Skin of body (tissue), 2 donors: Measurements from ENCODE around the gene TNFRSF6B. TPM values are rescaled to one million over a fixed set of nuclear protein-coding genes. Genes with fewer than 3 reads are reported as not detected.
"Not testable (repeated sequence)": the region's sequence is repeated elsewhere in the genome, so short reads cannot be mapped to it uniquely, and the experiment has no call there.

Source experiments
- DNase-seq: peaks from one replicate; lab custom pipeline; 2025; lab: John Stamatoyannopoulos, UW
- total RNA-seq: library from RNA; depleted of rRNA; stranded (reverse); fragments of >200 nt; gene quantifications from one replicate; pipeline ENCODE4 v1.2.3, GENCODE V29; 2014

TNFRSF6B gene, protein sequence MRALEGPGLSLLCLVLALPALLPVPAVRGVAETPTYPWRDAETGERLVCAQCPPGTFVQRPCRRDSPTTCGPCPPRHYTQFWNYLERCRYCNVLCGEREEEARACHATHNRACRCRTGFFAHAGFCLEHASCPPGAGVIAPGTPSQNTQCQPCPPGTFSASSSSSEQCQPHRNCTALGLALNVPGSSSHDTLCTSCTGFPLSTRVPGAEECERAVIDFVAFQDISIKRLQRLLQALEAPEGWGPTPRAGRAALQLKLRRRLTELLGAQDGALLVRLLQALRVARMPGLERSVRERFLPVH
- 3.4 TPM for total RNA-seq

DNA sequence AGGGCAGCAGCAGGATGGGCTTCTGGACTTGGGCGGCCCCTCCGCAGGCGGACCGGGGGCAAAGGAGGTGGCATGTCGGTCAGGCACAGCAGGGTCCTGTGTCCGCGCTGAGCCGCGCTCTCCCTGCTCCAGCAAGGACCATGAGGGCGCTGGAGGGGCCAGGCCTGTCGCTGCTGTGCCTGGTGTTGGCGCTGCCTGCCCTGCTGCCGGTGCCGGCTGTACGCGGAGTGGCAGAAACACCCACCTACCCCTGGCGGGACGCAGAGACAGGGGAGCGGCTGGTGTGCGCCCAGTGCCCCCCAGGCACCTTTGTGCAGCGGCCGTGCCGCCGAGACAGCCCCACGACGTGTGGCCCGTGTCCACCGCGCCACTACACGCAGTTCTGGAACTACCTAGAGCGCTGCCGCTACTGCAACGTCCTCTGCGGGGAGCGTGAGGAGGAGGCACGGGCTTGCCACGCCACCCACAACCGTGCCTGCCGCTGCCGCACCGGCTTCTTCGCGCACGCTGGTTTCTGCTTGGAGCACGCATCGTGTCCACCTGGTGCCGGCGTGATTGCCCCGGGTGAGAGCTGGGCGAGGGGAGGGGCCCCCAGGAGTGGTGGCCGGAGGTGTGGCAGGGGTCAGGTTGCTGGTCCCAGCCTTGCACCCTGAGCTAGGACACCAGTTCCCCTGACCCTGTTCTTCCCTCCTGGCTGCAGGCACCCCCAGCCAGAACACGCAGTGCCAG lies at the start of gene TNFRSF6B:
Gene TNFRSF6B (plus strand): TSS at position 25 of the 729 bp plus-strand sequence. CDS start 116 bp downstream, at position 141.
- DNase-seq = no peak

DNA sequence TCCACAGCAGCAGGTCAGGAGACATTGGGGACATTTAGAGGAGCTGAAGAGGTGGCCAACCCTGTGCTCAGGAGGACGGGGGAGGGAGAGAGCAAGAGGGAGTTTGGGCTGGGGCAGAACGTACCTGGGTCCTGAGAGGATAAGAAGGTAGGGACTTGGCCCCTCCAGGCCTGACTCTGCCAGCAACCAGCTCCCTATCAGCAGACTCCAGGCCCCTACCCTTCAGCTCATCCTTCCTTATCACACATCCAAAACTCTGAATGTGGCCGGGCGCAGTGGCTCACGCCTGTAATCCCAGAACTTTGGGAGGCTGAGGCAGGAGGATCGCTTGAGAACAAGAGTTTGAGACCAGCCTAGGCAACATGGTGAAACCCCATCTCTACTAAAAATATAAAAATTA lies 48.3 kb upstream of the TNFRSF6B start:
- DNase-seq = no peak

DNA sequence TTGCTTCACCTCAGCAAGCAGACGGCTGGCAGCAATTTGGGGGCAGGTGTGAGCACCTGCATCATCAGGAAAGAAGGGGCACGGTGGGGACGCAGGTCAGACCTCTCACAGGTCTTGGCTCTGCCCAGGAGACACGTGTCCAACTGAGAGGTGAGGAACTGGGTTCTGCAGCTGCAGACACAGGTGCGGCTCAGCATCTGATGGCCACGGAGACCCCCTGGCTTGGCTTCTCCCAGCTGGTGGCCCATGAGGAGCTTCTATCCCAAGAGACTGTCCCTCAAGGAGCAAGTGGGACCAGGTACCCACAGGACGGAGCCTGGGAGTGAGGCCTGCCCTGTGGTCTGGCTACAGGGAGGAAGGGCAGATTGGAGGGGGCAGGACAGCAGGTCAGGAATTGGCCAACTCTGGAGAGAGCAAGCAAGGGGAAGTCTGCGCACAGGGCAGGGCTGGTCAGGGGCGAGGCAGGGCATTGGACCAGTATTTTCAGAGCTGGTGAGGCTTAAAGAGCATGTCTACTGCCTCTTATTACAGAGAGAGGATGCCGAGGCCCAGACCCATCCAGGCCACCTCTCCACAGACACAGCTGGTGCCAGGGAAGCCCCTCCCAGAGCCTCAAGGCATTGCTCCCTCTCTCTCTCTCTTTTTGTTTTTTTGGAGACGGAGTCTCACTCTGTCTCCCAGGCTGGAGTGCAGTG lies 47.4 kb upstream of the TNFRSF6B start:
- no peak for DNase-seq

DNA sequence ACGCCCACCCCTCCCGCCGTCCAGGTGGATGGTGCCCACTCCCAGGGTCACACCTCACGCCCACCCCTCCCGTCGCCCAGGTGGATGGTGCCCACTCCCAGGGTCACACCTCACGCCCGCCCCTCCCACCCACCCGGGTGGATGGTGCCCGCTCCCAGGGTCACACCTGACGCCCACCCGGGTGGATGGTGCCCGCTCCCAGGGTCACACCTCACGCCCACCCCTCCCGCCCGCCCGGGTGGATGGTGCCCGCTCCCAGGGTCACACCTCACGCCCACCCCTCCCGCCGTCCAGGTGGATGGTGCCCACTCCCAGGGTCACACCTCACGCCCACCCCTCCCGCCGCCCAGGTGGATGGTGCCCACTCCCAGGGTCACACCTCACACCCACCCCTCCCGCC lies 46.0 kb upstream of the TNFRSF6B start:
- not testable (repeated sequence) for DNase-seq

DNA sequence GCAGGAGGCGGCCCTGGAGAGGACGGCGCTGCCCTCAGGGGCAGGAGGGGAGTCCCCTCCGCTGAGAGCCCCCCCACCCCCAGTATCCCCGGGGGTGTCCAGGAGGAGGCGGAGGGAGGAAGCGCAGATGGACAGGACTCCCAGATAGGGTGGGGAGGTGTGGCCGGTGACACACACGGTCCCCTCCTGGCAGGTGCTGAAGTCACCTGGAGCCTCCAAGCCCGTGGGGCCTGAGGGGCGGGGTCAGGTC lies 44.6 kb upstream of the TNFRSF6B start:
- DNase-seq = no peak

DNA sequence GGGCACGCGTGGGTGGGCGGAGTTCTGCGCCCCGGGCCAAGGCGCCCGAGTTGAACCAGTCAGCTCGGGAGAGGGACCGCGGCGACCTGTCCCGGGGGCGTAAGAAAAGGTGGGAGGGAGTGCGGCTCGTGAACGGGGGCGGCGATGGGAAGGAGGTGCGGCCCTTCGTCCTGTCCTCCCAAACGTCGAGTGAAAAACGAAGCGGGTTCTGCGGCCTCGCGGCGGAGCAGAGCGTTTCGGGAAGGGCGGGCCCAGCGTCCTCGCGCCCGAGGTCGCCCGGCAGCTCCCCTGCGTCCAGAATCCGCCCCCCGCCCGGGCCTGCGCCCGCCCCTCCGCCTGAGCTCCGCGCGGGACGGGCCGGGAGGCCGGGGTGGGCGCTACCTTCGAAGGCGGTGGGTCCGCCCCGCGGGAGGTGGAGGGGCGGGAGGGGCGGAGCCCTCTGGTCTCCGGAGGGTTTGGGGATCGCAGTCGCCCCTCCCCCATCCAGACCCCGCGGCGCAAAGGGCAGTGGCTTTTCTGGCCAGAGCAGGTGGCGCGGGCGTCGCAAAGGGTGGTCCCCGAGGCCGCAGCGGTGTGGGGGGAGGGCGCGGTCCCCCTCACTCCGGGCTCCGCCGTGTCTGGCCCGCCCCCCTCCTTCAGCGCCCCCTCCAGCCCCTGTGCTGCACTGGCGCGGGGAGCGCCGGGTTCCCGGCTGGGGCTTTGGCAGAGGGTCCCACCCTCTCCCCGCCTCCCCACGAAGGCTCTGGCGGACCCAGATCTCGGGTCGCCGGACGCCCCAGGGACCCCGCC lies 44.1 kb upstream of the TNFRSF6B start:
- no peak for DNase-seq

DNA sequence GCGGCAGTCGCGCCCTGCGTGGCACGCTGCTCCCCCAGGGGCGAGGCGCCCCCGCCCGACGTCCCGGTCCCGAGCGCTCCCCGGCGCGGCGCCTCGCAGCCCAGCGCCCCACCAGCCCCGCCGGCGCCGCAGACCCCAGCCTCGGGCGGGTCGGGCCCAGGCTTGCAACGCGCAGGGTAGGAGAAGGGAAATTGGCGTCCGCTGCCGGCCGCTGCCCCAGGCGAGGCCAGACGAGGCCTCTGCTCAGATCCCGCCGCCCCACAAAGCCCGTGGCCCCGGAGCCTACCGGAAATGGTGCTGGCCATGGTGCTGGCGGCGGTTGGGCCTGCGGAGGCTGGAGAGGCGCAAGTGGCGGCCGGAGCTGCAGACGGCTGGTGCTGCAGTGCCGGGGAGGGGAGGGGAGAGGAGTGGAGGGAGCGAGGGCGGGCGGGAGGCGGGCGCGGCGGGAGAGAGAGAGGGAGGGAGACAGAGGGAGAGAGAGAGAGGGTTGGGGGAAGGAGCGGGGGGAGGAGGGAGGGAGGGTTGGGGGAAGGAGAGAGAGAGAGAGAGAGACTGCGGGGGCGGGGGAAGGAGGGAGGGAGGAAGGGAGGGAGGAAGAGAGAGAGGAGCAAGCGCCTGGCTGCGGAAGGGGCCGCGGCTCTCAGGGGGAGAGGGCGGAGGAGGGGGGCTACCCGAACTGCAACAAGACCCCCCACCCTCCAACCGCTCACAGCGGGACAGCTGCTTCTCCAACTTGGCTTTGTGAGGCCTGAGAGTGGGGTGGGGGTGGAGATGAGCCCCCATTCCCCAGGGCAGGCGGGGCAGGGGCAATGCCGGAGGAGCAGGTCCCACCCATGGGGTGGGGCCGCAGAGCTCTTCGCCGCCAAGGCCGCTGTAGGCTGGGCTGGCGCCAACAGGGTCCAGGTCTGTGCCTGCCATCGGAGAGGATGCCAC lies 43.1 kb upstream of the TNFRSF6B start, which contains the start of gene STMN3:
Gene STMN3 (minus strand): TSS at position 384 of the 933 bp plus-strand sequence. CDS start 79 bp downstream, at position 305.
- DNase-seq = peak; percentile 82

DNA sequence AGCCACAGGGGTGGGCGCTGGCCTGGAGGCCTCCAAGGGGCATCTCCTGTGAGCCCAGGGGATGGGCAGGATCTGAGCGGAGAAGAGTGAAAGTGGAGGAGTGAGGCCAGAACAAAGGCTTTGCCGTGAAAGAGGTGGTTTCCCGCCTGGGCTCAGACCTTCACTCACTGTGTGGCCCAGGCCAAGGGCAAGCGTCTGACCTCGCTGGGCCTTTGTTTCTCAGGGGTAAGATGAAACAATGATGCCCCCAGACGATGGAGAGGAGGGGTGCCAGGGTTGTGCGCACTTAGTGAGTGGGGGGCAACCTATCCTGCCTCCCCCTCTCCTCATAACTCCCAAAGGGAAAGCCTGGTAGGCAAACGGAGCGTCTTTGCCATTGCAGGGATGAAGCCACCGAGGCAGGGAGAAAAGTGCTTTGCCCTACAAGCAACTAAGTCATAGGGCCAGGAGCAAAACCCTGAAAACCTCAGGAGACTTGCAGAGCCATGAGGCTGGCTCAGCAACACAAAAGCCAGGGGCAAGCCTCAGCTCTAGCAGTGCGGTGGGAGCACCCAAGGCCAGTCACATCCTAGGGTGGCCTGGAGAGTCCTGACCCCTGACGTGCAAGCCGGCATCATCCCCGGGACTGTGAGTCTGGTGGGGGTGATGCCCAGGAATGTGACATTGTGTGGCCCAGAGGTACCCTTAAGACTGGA lies 42.3 kb upstream of the TNFRSF6B start:
- no peak for DNase-seq

DNA sequence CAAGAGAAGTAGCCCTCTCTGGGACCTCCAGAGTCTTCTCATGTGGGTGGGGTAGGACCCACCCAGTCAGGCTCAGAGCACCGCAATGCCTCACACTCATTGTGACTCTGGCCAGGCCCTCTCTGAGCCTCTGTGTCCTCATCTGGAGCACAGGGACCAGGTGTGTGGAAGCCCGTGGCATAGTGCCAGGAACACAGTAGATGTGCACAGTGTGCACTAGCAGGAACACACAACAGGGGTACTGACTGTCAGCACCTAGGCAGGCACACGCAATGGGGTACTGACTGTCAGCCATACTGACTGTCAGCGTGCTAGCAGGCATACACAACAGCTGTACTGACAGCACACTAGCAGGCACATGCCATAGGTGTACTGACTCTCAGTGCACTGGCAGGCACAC lies 41.2 kb upstream of the TNFRSF6B start:
- DNase-seq = no peak

DNA sequence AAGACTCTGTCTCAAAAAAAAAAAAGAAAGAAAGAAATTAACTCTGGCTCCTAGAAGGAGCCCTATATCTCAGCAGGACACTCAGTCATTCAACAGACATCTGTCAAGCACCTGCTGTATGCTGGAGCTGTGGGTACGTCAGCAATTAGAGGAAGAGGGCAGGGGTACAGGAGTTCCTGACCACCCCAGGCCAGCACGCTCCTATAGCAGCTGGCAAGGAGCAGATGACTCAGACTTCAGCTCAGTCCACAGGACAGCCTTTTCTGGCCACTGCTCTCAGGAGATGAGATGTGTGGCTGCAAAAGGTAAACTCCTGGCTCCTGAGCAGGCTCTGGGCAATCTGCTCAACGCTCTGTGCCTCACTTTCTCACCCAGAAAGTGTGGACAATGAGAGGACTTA lies 40.0 kb upstream of the TNFRSF6B start:
- DNase-seq = no peak

DNA sequence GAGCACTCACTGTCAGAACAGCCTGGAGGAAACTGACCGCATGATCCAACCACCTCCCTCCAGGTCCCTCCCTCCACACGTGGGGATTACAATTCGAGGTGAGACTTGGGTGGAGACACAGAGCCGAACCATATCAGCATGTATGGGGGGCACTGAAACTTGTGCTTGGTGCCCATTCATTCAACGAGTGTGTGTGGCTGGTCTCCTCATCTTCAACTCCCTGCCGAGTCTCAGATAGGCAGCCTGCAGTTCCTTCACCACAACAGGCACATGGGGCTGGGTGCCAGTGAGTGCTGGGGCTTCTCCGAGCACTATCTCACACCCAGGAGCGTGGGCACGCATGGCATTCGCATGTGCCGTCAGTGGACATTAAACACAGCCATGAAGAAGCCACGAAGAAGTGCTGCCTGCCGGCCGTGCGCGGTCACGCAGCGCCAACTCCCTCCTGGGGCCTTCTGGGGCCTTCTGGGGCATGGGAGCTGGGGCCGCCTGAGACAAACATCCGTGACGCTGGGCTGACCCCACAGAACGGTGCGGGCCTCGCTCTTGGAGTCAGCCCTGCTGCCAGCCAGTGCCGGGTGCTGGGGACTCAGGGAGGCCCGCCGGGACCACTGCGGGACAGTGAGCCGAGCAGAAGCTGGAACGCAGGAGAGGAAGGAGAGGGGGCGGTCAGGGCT lies 39.1 kb upstream of the TNFRSF6B start:
- no peak for DNase-seq

DNA sequence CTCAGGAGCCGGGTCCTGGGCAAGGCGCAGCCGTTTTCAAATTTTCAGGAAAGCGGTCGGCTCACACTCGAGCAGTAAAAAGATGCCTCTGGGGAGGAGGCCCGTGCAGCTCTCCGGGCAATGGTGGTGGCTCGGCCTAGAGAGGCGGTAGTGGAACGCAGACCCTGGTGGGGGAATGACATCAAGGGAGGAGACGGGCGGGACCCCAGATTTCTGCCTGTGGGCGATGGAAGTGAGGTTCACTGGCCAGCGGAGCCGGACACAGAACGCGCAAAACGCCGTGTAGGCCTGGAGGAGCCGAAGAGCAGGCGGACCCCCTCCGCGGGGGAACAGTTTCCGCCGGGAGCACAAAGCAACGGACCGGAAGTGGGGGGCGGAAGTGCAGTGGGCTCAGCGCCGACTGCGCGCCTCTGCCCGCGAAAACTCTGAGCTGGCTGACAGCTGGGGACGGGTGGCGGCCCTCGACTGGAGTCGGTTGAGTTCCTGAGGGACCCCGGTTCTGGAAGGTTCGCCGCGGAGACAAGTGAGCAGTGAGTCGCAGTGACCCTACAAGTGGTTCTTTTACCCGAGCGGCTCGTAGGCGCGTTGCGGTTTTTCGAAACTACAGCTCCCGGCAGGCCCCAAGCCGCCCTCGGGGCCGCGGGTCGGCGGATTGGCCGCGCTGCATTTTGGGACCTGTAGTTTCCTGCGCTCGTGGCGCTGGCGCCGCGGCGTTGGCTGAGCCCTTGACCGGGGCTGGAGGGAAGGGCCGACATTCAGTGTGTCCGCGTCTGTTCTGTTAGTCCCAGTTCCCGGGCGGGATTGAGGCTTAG lies 38.3 kb upstream of the TNFRSF6B start, which contains the start of gene RTEL1:
Gene RTEL1 (plus strand): TSS at position 376 of the 812 bp plus-strand sequence. CDS start 1,091 bp downstream, outside the sequence.
- peak; percentile 95 for DNase-seq

DNA sequence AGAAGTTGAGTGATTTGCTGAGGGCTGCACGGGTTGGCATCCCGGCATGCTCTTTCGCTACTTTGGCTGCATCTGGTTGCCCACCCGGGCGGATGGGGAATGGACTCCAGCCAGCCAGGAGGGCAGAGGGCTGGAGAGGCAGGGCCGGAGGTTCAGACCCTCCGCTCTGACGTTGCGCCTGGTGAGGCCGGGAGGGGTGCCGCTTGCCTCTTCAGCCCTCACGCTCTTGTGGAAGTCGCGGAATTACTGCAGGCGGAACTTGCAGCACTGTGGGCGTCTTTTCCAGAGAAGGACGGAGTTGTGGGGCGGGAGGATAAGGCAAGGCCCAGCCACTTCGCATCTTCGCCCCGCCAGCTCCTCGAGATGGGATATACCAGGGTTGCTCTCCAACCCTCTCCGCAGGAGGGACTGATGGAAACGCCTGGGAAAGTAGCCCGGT lies 37.7 kb upstream of the TNFRSF6B start:
- no peak for DNase-seq

DNA sequence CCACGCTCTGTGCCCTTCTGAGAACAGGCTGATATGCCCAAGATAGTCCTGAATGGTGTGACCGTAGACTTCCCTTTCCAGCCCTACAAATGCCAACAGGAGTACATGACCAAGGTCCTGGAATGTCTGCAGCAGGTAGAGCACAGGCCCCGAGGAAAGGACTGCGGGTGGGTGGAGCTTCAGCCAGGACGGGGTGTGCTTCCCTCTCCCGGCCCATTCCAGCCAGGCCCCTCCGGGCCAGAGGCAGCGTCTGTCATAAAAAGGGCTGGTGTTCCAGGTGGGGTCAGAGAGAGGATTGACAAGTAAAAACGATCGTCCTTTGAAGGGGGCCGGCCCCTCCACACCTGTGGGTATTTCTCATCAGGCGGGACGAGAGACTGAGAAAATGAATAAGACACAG lies 37.1 kb upstream of the TNFRSF6B start:
- no peak for DNase-seq

DNA sequence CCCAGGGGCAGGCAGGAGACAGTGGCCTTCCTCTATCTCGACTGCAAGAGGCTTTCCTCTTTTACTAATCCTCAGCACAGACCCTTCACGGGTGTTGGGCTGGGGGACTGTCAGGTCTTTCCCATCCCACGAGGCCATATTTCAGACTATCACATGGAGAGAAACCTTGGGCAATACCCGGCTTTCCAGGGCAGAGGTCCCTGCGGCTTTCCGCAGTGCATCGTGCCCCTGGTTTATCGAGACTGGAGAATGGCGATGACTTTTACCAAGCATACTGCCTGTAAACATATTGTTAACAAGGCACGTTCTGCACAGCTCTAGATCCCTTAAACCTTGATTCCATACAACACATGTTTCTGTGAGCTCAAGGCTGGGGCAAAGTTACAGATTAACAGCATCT lies 36.3 kb upstream of the TNFRSF6B start:
- DNase-seq = not testable (repeated sequence)

DNA sequence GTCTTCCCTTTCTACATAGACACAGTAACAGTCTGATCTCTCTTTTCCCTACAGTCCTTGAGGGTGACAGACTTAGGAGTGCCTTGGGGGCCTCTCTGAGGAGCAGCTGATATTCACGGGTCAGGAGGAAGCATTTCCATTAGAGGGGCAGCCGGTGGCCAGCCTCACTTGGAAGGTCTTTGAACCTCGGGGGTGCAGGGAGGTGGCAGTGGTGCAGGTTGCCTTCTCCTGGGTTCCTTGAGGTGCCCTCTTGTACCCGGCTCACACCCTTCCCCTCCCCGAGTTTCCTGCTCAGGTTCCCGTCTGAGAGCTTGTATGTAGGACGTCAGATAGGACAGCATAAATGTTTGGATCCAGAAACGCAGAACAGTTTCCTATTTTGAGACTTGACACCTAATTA lies 35.8 kb upstream of the TNFRSF6B start:
- DNase-seq = no peak

DNA sequence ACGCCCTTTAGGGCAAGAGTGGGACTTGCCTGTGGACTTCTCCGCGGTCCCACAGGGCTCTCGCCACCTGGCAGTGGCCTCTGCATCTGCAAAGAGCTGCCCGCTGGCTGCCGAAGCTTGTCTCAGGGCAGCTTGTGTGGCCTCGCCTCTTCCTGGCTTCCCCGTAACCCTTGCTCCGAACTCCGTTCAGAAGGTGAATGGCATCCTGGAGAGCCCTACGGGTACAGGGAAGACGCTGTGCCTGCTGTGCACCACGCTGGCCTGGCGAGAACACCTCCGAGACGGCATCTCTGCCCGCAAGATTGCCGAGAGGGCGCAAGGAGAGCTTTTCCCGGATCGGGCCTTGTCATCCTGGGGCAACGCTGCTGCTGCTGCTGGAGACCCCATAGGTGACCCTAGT lies 35.3 kb upstream of the TNFRSF6B start:
- DNase-seq = no peak
